GM08714 (cell line): ENCODE measurements around the gene PDZD7.

Experiments
- H3K4me3 ChIP-seq: fragments of 200-500 bp; sonication (Bioruptor generic); 2 replicates; pipeline ENCODE4 v1.5.1; 2014; ENCODE audit warnings: mild to moderate bottlenecking, low read length, inconsistent platforms
- ZNF274 ChIP-seq: IDR thresholded peaks from 2 replicates; pipeline ENCODE4 v1.6.1; 2012; ENCODE audit warnings: mild to moderate bottlenecking, low read depth, low read length

Gene PDZD7

GRCh38 chr10:101012525-101013364, 18.2 kb downstream of the PDZD7 start:
- TF ChIP-seq ZNF274, result no peak
- no peak overlapping the region for H3K4me3 ChIP-seq

- no peak for TF ChIP-seq ZNF274
- no peak overlapping the region for H3K4me3 ChIP-seq
These were observed 19.2 kb downstream of the PDZD7 start for GRCh38 chr10:101011517-101012423.

DNA sequence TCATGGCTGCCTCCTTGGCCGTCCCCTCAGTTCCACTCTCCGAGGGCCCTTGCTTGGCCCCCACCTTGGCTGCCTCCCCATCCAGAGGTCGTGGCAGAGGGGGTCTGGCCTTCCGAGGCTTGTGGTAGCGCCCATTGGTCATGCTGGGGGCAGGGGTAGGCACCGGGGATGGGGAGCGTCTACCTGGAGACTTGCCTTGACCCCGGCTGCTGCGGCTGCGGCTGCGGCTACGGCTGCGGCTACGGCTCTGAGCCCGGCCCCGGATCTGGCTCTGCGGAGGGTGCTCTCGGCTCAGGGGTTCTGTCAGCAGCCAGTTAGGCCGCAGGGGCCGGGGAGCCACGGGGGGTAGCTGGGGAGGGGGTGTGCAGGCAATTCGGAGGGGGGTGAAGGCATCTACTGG, 20.6 kb downstream of the PDZD7 start:
- no peak overlapping the region for H3K4me3 ChIP-seq
- TF ChIP-seq ZNF274, result no peak

GRCh38 chr10:101008823-101009423, 22.0 kb downstream of the PDZD7 start:
- no peak overlapping the region for H3K4me3 ChIP-seq
- TF ChIP-seq ZNF274, result no peak

DNA sequence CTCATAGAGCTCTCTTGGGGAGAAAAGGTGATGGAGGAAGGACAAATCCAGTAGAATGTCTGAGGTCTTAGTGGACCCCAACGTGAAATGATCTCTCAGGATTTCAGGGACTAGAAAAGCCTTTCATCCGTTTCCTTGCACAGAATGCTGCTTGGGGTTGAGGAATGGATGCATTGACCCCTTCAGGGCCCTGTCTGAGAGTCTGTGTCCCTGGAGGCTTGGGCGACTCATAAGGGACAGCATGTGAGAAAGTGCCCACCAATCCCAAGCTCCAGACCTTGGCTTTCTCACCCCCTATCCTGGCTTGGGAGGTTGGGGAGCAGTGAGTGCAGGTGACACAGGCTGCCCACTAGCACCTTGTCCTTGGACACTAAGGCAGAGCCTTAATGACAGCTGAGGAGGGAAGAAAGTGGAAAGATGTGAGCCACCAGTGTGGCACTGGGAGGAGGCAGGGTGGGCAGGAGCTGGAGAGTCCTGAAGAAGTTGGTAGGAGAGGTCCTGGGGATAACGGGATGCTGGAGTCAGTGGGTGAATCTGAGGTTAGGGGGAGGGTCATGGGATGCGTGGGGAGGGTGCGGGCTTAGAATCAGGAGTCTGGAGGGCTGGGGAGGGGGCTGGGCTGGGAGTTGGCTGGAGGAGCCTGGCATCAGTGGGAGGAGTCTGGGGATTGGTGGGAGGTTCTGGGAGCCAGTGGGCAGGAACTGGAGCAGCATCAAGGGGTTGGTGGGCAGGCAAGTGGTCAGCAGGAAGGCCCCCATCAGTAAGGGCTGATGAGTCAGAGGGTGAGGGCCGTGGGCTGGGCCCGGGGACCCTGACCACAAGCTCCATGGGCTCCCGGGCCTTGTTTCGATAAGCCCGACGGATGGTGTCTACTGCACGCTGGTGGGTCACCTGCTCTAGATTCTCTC, 22.8 kb downstream of the PDZD7 start:
- no peak overlapping the region for H3K4me3 ChIP-seq
- TF ChIP-seq ZNF274, result no peak

DNA sequence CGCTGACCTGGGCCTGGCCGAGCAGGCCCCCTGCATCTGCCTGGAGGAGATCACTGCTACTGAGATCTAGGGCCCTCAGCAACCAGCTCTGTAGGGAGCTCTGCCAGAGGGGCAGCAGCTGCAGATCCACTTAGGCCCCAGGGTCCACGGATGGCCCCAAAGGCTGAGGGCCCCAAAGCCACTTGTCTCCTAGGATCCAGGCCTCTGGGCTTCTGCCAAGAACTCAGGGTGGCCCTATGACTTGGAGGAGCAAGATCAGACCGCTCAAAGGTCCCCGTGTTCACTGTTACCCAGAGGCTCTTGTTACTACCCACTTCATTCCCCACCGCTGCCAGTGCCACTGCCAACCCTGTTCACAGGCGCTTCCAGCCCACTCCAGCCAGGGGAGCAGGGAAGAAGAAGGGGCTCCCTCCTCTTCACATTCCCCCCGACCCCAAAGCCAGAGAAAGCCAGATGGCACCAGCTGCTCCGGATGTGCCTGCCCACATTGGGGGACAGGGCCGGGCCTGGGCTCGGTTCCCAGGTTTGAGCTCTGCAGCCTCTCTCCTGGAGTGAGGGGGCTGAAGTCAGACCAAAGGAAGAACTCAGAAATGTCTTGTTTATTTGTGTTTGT, 23.7 kb downstream of the PDZD7 start:
- no peak overlapping the region for H3K4me3 ChIP-seq
- TF ChIP-seq ZNF274, result no peak

- TF ChIP-seq ZNF274, result no peak
- H3K4me3 ChIP-seq, result no peak overlapping the region
These were observed 24.3 kb downstream of the PDZD7 start for GRCh38 chr10:101006593-101007098.

DNA sequence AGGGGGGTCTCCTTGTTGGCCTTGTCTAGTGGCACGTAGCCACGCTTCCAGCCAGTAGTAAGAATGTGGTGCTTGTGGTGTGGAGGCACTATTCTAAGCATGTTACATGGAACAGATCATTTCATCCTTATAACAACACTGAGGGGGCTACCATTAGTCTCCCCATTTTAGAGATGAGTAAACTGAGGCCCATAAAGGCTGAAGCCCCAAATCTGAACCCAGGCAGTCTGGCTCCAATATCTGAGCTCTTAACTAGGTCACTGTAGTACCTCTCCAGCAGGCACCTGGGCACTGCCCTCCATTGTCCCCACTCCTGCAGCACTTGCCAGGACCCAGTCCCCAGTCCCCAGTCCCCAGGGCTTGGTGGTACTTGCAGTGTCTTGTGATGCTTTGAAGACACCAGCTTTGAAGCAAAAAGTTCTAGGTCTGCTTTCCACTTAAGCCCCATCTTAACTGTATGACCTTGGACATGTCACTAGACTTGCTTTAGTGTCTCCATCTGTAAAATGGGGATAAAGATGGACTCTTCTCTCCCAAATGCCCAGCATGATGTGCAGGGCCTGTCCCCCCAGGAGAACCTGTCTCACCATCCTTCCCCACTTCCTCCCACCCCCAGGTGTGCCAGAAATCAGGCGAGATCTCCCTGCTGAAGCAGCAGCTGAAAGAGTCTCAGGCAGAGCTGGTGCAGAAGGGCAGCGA, 24.9 kb downstream of the PDZD7 start:
- no peak for TF ChIP-seq ZNF274
- no peak overlapping the region for H3K4me3 ChIP-seq

DNA sequence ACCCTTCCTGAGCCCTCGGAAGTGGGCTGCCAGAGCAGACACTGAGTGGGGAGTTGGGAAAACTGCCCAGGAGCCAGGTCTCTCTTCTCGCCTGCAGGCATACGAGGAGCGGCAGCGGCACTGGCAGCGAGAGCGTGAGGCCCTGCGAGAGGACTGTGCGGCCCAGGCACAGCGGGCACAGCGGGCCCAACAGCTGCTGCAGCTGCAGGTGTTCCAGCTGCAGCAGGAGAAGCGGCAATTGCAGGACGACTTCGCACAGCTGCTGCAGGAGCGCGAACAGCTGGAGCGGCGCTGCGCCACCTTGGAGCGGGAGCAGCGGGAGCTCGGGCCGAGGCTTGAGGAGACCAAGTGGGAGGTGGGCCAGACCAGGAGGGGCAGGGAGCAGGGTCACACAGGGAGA, 25.6 kb downstream of the PDZD7 start:
- H3K4me3 ChIP-seq, result no peak overlapping the region
- no peak for TF ChIP-seq ZNF274

DNA sequence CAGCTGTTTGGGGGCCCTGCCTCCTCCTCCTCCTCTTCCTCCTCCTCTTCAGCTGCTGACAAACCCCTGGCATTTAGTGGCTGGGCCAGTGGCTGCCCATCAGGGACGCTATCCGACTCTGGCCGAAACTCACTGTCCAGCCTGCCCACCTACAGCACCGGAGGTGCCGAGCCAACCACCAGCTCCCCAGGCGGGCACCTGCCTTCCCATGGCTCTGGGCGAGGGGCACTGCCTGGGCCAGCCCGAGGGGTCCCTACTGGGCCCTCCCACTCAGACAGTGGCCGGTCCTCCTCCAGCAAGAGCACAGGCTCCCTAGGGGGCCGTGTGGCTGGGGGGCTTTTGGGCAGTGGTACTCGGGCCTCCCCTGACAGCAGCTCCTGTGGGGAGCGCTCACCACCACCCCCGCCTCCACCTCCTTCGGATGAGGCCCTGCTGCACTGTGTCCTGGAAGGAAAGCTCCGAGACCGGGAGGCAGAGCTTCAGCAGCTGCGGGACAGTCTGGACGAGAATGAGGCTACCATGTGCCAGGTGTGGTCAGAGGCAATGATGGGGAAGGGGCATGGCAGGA, 27.2 kb downstream of the PDZD7 start:
- no peak overlapping the region for H3K4me3 ChIP-seq
- no peak for TF ChIP-seq ZNF274

DNA sequence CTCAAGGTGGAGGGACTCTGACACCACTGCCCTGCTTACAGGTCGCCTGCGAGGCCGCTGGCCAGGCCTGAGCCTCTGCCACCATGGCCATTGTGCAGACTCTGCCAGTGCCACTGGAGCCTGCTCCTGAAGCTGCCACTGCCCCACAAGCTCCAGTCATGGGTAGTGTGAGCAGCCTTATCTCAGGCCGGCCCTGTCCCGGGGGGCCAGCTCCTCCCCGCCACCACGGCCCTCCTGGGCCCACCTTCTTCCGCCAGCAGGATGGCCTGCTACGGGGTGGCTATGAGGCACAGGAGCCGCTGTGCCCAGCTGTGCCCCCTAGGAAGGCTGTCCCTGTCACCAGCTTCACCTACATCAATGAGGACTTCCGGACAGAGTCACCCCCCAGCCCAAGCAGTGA, 28.5 kb downstream of the PDZD7 start:
- TF ChIP-seq ZNF274, result no peak

GRCh38 chr10:101001659-101002035, 29.3 kb downstream of the PDZD7 start:
- TF ChIP-seq ZNF274, result no peak
- H3K4me3 ChIP-seq, result no peak overlapping the region

More for the DNA sequence above, 28.5 kb downstream of the PDZD7 start:
- no peak overlapping the region for H3K4me3 ChIP-seq
